Astrocyte (in vitro differentiated cells and primary cell): ENCODE data around the gene SRGN. TPM values are rescaled to one million over a fixed set of nuclear protein-coding genes. Genes with fewer than 3 reads are reported as not detected.

Experiments used
- DNase-seq: peaks from one replicate; pipeline ENCODE4 v3.0.0-alpha.2; 2010; ENCODE audit warnings: low read depth
- FAIRE-seq: peaks from 2 replicates; lab custom pipeline; 2011; peaks lifted over from hg19 to GRCh38; lab: Jason Lieb, UNC
- H2AFZ ChIP-seq: 2 replicates; pipeline ENCODE4 v1.6.0; 2012; ENCODE audit warnings: low read depth, low read length, inconsistent platforms
- H3K27ac ChIP-seq: 2 replicates; pipeline ENCODE4 v1.5.1; 2011; ENCODE audit warnings: low read depth, low read length, inconsistent platforms
- H3K27me3 ChIP-seq: 2 replicates; pipeline ENCODE4 v1.6.0; 2011; ENCODE audit warnings: low read length, inconsistent platforms; ENCODE audit not compliant: insufficient read depth
- H3K36me3 ChIP-seq: 2 replicates; pipeline ENCODE4 v1.5.1; 2011; ENCODE audit warnings: low read length, inconsistent platforms; ENCODE audit not compliant: insufficient read depth
- H3K4me1 ChIP-seq: 2 replicates; pipeline ENCODE4 v1.5.1; 2011; ENCODE audit warnings: low read length, inconsistent platforms; ENCODE audit not compliant: insufficient read depth
- H3K4me2 ChIP-seq: 2 replicates; pipeline ENCODE4 v1.6.0; 2012; ENCODE audit warnings: low read length, inconsistent platforms
- H3K4me3 ChIP-seq: 2 replicates; pipeline ENCODE4 v1.5.1; 2011; ENCODE audit warnings: low read depth, mild to moderate bottlenecking, low read length, inconsistent platforms; ENCODE audit not compliant: insufficient read depth
- H3K79me2 ChIP-seq: 2 replicates; pipeline ENCODE4 v1.6.0; 2012; ENCODE audit warnings: mild to moderate bottlenecking, low read length, inconsistent platforms; ENCODE audit not compliant: insufficient read depth
- H3K9ac ChIP-seq: 2 replicates; pipeline ENCODE4 v1.6.0; 2012; ENCODE audit warnings: mild to moderate bottlenecking, low read length, inconsistent platforms
- H3K9me3 ChIP-seq: 2 replicates; pipeline ENCODE4 v1.5.1; 2012; ENCODE audit warnings: low read depth, mild to moderate bottlenecking, low read length, inconsistent platforms; ENCODE audit not compliant: insufficient read depth
- H4K20me1 ChIP-seq: 2 replicates; pipeline ENCODE4 v1.6.0; 2012; ENCODE audit warnings: low read length, inconsistent platforms; ENCODE audit not compliant: insufficient read depth
- H3K27ac Mint-ChIP-seq: one replicate; pipeline ENCODE4 v1.8.0; 2021; ENCODE audit warnings: mild to moderate bottlenecking, mixed read lengths; ENCODE audit not compliant: unreplicated experiment
- H3K27me3 Mint-ChIP-seq: one replicate; pipeline ENCODE4 v1.8.0; 2021; ENCODE audit warnings: low read depth, mixed read lengths; ENCODE audit not compliant: unreplicated experiment
- H3K36me3 Mint-ChIP-seq: one replicate; pipeline ENCODE4 v1.8.0; 2021; ENCODE audit warnings: low read depth, mixed read lengths; ENCODE audit not compliant: unreplicated experiment
- H3K4me1 Mint-ChIP-seq: one replicate; pipeline ENCODE4 v1.8.0; 2021; ENCODE audit warnings: low read depth, mixed read lengths; ENCODE audit not compliant: unreplicated experiment
- H3K4me3 Mint-ChIP-seq: one replicate; pipeline ENCODE4 v1.8.0; 2021; ENCODE audit warnings: mild to moderate bottlenecking, moderate library complexity, mixed read lengths; ENCODE audit not compliant: unreplicated experiment
- H3K9me3 Mint-ChIP-seq: one replicate; pipeline ENCODE4 v1.8.0; 2021; ENCODE audit warnings: mild to moderate bottlenecking, mixed read lengths; ENCODE audit not compliant: unreplicated experiment
- EZH2 ChIP-seq: IDR thresholded peaks from 2 replicates; pipeline ENCODE4 v1.6.1; 2012; ENCODE audit warnings: mild to moderate bottlenecking, low read length, inconsistent platforms; ENCODE audit not compliant: insufficient read depth
- total RNA-seq: library from RNA; stranded (reverse); gene quantifications from 2 replicates; pipeline ENCODE4 v1.2.1, GENCODE V29; 2021
- TF ChIP-seq, protein P1 (sequence below): IDR thresholded peaks from 2 replicates; pipeline ENCODE4 v1.5.1; 2011; ENCODE audit warnings: low read depth, mild to moderate bottlenecking, inconsistent platforms, low read length, moderate library complexity; ENCODE audit not compliant: insufficient read depth

SRGN gene
- total RNA-seq, 1 donor from 2014 or later = 0.30 TPM

DNA sequence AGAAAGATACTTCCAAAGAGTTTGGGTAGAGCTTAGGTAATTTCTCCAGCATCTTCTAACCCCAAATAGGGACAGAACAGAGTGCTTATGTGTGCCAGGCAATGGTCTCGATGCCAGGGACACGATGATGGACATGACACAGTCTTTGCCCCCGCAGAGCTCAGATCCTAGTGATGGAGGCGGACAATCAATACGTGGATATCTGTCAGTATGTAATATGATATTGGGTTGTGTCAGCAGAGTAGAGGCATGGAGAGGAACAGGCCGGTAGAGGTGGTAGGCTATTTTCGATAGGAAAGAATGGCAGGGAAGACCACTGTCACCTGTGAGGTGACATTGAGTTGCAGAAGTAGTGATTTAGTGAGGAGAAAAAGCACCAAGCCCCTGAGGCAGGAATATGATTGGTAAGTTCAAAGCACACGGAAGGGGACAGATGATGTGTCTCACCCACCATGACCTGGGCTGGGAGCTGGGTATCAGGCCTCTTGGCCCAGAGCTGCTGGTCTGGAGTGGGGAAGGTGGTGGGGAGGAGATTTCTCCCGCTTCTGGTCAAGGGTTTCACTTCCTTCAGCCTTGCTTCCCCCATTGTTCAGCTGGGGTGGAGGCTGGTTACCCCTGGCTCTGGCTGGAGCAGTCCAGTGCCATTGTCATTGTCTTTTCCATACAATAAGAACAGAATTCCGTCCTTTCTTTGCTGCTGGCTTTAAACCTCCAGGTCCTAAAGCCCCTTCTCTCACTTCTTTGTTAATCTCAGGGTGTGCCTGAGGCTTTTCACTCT lies 36.0 kb upstream of the SRGN start:
- Histone ChIP-seq H3K9ac (no peak overlapping the region), H3K4me3 (no peak overlapping the region), H3K9me3 (no peaks in the 10 kb centered on the region), H3K4me2 (no peak overlapping the region), H2AFZ (no peak overlapping the region), H3K27me3 (no peaks in the 10 kb centered on the region), H3K36me3 (no peaks in the 10 kb centered on the region), H3K4me1 (peaks cover 7% of the 10 kb centered on the region), H4K20me1 (no peaks in the 10 kb centered on the region), H3K27ac (no peak overlapping the region), H3K79me2 (no peaks in the 10 kb centered on the region)
- TF ChIP-seq EZH2 = no peak
- TF ChIP-seq, protein P1, sequence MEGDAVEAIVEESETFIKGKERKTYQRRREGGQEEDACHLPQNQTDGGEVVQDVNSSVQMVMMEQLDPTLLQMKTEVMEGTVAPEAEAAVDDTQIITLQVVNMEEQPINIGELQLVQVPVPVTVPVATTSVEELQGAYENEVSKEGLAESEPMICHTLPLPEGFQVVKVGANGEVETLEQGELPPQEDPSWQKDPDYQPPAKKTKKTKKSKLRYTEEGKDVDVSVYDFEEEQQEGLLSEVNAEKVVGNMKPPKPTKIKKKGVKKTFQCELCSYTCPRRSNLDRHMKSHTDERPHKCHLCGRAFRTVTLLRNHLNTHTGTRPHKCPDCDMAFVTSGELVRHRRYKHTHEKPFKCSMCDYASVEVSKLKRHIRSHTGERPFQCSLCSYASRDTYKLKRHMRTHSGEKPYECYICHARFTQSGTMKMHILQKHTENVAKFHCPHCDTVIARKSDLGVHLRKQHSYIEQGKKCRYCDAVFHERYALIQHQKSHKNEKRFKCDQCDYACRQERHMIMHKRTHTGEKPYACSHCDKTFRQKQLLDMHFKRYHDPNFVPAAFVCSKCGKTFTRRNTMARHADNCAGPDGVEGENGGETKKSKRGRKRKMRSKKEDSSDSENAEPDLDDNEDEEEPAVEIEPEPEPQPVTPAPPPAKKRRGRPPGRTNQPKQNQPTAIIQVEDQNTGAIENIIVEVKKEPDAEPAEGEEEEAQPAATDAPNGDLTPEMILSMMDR = no peak
- no peak for DNase-seq
- Mint-ChIP-seq H3K4me3 (no peak overlapping the region), H3K27ac (no peak overlapping the region), H3K27me3 (peaks cover 7% of the 10 kb centered on the region), H3K9me3 (no peaks in the 10 kb centered on the region), H3K4me1 (peaks cover 4% of the 10 kb centered on the region), H3K36me3 (no peaks in the 10 kb centered on the region)
- no peak for FAIRE-seq

DNA sequence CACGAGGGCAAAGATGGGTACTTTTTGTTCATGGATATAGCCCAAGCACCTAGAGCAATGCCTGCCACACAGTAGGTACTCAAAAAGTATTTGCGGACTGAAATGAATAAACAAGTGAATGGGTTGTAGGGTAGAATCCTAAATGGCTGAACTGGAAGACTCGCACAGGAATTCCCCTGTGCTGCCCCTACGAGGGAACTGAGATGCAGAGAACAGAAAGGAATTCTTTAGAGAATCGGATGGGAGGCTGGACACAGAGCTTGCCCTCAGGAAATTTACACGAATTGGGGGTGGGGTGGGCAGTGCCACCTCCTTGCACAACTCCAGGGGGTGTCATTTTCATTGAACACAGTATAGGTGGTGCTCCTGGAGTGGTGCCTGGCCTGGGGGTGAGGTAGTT lies 35.2 kb upstream of the SRGN start:
- peaks cover 15% of the 10 kb centered on the region for H3K4me1 ChIP-seq
- H3K9ac ChIP-seq = no peak overlapping the region
- no peak overlapping the region for H3K27ac ChIP-seq
- no peak overlapping the region for H3K4me3 Mint-ChIP-seq
- H2AFZ ChIP-seq = no peak overlapping the region
- no peaks in the 10 kb centered on the region for H3K36me3 ChIP-seq
- no peaks in the 10 kb centered on the region for H3K9me3 ChIP-seq
- no peak overlapping the region for H3K4me3 ChIP-seq
- H4K20me1 ChIP-seq = no peaks in the 10 kb centered on the region
- H3K4me2 ChIP-seq = no peak overlapping the region
- H3K27me3 Mint-ChIP-seq = peaks cover 10% of the 10 kb centered on the region
- TF ChIP-seq EZH2 = no peak
- TF ChIP-seq, protein P1 = no peak
- DNase-seq = no peak
- no peaks in the 10 kb centered on the region for H3K36me3 Mint-ChIP-seq
- H3K9me3 Mint-ChIP-seq = no peaks in the 10 kb centered on the region
- no peaks in the 10 kb centered on the region for H3K27me3 ChIP-seq
- peaks cover 7% of the 10 kb centered on the region for H3K4me1 Mint-ChIP-seq
- H3K79me2 ChIP-seq = no peaks in the 10 kb centered on the region
- FAIRE-seq = no peak
- H3K27ac Mint-ChIP-seq = no peak overlapping the region

DNA sequence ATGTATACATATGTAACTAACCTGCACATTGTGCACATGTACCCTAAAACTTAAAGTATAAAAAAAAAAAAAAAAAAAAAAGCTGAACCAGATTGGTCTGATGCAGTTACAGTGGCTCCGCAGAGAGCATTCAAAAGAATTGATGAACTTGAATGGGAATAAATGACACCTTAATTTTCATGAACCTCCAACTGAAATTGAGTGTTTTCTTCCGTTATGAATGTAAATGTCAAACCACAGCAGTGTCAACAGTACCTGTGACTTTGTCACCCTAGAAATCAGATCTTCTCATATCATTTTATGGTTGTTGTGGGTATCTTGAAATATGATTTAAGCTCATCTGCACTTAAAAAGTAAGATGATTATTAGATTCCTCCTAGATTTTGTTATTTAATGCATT lies 32.7 kb upstream of the SRGN start:
- H3K4me1 ChIP-seq = peaks cover 19% of the 10 kb centered on the region
- no peaks in the 10 kb centered on the region for H3K9me3 ChIP-seq
- H3K79me2 ChIP-seq = no peaks in the 10 kb centered on the region
- peaks cover 10% of the 10 kb centered on the region for H3K27me3 Mint-ChIP-seq
- TF ChIP-seq EZH2 = no peak
- TF ChIP-seq, protein P1 = no peak
- no peaks in the 10 kb centered on the region for H3K36me3 ChIP-seq
- H3K27ac Mint-ChIP-seq = no peak overlapping the region
- FAIRE-seq (no peak), DNase-seq (no peak)
- no peak overlapping the region for H3K9ac ChIP-seq
- H2AFZ ChIP-seq = no peak overlapping the region
- H3K36me3 Mint-ChIP-seq = no peaks in the 10 kb centered on the region
- no peak overlapping the region for H3K4me2 ChIP-seq
- H4K20me1 ChIP-seq = no peaks in the 10 kb centered on the region
- H3K9me3 Mint-ChIP-seq = no peaks in the 10 kb centered on the region
- peaks cover 8% of the 10 kb centered on the region for H3K4me1 Mint-ChIP-seq
- H3K4me3 ChIP-seq = no peak overlapping the region
- no peaks in the 10 kb centered on the region for H3K27me3 ChIP-seq
- H3K27ac ChIP-seq = no peak overlapping the region
- H3K4me3 Mint-ChIP-seq = no peak overlapping the region
